ENCODE measurements around the gene TMEM200A.

GRCh38 chr6:130372786-130373185 is 7.0 kb downstream of the TMEM200A start:
- TF ChIP-seq CTCF (IDR thresholded peaks at IDR 0.05 in 4 of 5, conservative IDR thresholded peaks at IDR 0.05 in 1 of 5) (no peak), POLR2A (IDR thresholded peaks at IDR 0.05) (no peak)
